WTC11 (cell line): ENCODE data around the gene CTNNA3. TPM values are rescaled to one million over a fixed set of nuclear protein-coding genes. Genes with fewer than 3 reads are reported as not detected.
"Not testable (repeated sequence)": the region's sequence is repeated elsewhere in the genome, so short reads cannot be mapped to it uniquely, and the experiment has no call there.

Experiments
- ATAC-seq: fragments of 200-7000 bp; cut with Tn5 transposase; 2 replicates; pipeline ENCODE4 v1.10.0; 2021; ENCODE audit warnings: mild to moderate bottlenecking, moderate library complexity
- CTCF ChIA-PET: fragments of 300-600 bp; sonication (Branson Sonifier 250); formaldehyde crosslinking; loops from one replicate; lab custom pipeline; 2021; ENCODE audit warnings: antibody characterized with exemption; lab: Charles Lee
- POLR2A ChIA-PET: fragments of 350-600 bp; sonication (Branson Sonifier 250); formaldehyde crosslinking; loops from one replicate; lab custom pipeline; 2021; ENCODE audit warnings: antibody characterized with exemption; lab: Charles Lee
- DNase-seq: peaks from one replicate; pipeline ENCODE4 v3.0.0; 2021; ENCODE audit warnings: low spot score
- H3K27ac Mint-ChIP-seq: 2 replicates; pipeline ENCODE4 v1.8.0; 2021; ENCODE audit warnings: mixed read lengths
- H3K27me3 Mint-ChIP-seq: 2 replicates; pipeline ENCODE4 v1.8.0; 2021; ENCODE audit warnings: low read depth, mild to moderate bottlenecking, moderate library complexity, mixed read lengths
- H3K36me3 Mint-ChIP-seq: 2 replicates; pipeline ENCODE4 v1.8.0; 2021; ENCODE audit warnings: mixed read lengths
- H3K4me1 Mint-ChIP-seq: 2 replicates; pipeline ENCODE4 v1.8.0; 2022; ENCODE audit warnings: mixed read lengths
- H3K4me3 Mint-ChIP-seq: 2 replicates; pipeline ENCODE4 v1.8.0; 2021; ENCODE audit warnings: mild to moderate bottlenecking, moderate library complexity, mixed read lengths
- H3K9me3 Mint-ChIP-seq: 2 replicates; pipeline ENCODE4 v1.8.0; 2021; ENCODE audit warnings: mixed read lengths
- CREM ChIP-seq: sonication (generic); formaldehyde crosslinking; IDR thresholded peaks from 2 replicates; pipeline ENCODE4 v1.8.1; 2022; ENCODE audit warnings: mild to moderate bottlenecking, missing genetic modification reagents, moderate library complexity
- FOXK1 ChIP-seq: sonication (generic); formaldehyde crosslinking; IDR thresholded peaks from 2 replicates; pipeline ENCODE4 v1.8.0; 2022; ENCODE audit warnings: mild to moderate bottlenecking, moderate library complexity, missing genetic modification reagents
- FOXP1 ChIP-seq: sonication (generic); formaldehyde crosslinking; IDR thresholded peaks from 2 replicates; pipeline ENCODE4 v1.8.0; 2022; ENCODE audit warnings: missing genetic modification reagents, mild to moderate bottlenecking, moderate library complexity, borderline replicate concordance
- JAZF1 ChIP-seq: fragments of 250-450 bp; sonication (Bioruptor Pico); IDR thresholded peaks from 2 replicates; pipeline ENCODE4 v1.9.0; 2021; ENCODE audit warnings: moderate library complexity, mild to moderate bottlenecking, inconsistent platforms
- OVOL2 ChIP-seq: fragments of 250-450 bp; sonication (Bioruptor Pico); IDR thresholded peaks from 2 replicates; pipeline ENCODE4 v1.9.0; 2021; ENCODE audit warnings: mild to moderate bottlenecking, borderline replicate concordance
- RORB ChIP-seq: fragments of 250-450 bp; sonication (Bioruptor Pico); IDR thresholded peaks from 2 replicates; pipeline ENCODE4 v1.9.0; 2021; ENCODE audit warnings: mild to moderate bottlenecking
- SMAD4 ChIP-seq: sonication (generic); formaldehyde crosslinking; IDR thresholded peaks from 2 replicates; pipeline ENCODE4 v1.8.0; 2022; ENCODE audit warnings: mild to moderate bottlenecking, missing genetic modification reagents
- TEAD4 ChIP-seq: sonication (generic); formaldehyde crosslinking; IDR thresholded peaks from 2 replicates; pipeline ENCODE4 v1.8.0; 2022; ENCODE audit warnings: mild to moderate bottlenecking, missing genetic modification reagents
- ZNF138 ChIP-seq: sonication (generic); formaldehyde crosslinking; conservative IDR thresholded peaks from 2 replicates; pipeline ENCODE4 v1.8.1; 2022; ENCODE audit warnings: mild to moderate bottlenecking, moderate library complexity, missing genetic modification reagents
- total RNA-seq: library from RNA; stranded (reverse); gene quantifications from 3 replicates; pipeline ENCODE4 v1.2.3, GENCODE V29; 2021
- TF ChIP-seq, protein P1 (sequence below): fragments of 250-450 bp; sonication (Bioruptor Pico); IDR thresholded peaks from 2 replicates; pipeline ENCODE4 v1.9.0; 2021; ENCODE audit warnings: mild to moderate bottlenecking, borderline replicate concordance
- TF ChIP-seq, protein P2 (sequence below): sonication (generic); formaldehyde crosslinking; IDR thresholded peaks from 2 replicates; pipeline ENCODE4 v1.8.1; 2023; ENCODE audit warnings: mild to moderate bottlenecking, moderate library complexity, missing genetic modification reagents
- TF ChIP-seq, protein P3 (sequence below): sonication (generic); formaldehyde crosslinking; IDR thresholded peaks from 2 replicates; pipeline ENCODE4 v1.8.1; 2022; ENCODE audit warnings: mild to moderate bottlenecking, moderate library complexity, missing genetic modification reagents
- TF ChIP-seq, protein P4 (sequence below): sonication (generic); formaldehyde crosslinking; IDR thresholded peaks from 2 replicates; pipeline ENCODE4 v1.8.1; 2022; ENCODE audit warnings: mild to moderate bottlenecking, missing genetic modification reagents, moderate library complexity, borderline replicate concordance
- TF ChIP-seq, protein P5 (sequence below): sonication (generic); formaldehyde crosslinking; IDR thresholded peaks from 2 replicates; pipeline ENCODE4 v1.8.1; 2022; ENCODE audit warnings: missing genetic modification reagents, borderline replicate concordance
- TF ChIP-seq, protein P6 (sequence below): sonication (generic); formaldehyde crosslinking; IDR thresholded peaks from 2 replicates; pipeline ENCODE4 v1.8.0; 2022; ENCODE audit warnings: mild to moderate bottlenecking, missing genetic modification reagents
- TF ChIP-seq, protein P7 (sequence below): sonication (generic); formaldehyde crosslinking; IDR thresholded peaks from 2 replicates; pipeline ENCODE4 v1.8.0; 2022; ENCODE audit warnings: mild to moderate bottlenecking, missing genetic modification reagents

The CTNNA3 gene
- total RNA-seq, 1 experiment from 2014 or later, result 6.1 TPM

DNA sequence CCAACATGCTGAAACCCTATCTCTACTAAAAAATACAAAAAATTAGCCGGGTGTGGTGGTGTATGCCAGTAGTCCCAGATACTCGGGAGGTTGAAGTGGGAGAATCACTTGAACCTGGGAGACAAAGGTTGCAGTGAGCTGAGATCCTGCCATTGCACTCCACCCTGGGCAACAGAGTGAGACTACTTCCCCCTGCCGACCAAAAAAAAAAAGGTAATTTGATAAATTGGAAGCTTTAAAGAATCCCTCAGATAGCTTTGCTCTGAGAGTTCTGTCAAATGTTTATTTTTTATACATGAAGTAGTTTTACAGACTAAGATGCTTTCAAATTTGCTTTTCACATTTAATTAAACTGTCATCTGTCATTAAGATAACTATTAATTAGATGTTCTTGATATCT lies 1333.5 kb downstream of the CTNNA3 start (continued):
- TF ChIP-seq, protein P1, sequence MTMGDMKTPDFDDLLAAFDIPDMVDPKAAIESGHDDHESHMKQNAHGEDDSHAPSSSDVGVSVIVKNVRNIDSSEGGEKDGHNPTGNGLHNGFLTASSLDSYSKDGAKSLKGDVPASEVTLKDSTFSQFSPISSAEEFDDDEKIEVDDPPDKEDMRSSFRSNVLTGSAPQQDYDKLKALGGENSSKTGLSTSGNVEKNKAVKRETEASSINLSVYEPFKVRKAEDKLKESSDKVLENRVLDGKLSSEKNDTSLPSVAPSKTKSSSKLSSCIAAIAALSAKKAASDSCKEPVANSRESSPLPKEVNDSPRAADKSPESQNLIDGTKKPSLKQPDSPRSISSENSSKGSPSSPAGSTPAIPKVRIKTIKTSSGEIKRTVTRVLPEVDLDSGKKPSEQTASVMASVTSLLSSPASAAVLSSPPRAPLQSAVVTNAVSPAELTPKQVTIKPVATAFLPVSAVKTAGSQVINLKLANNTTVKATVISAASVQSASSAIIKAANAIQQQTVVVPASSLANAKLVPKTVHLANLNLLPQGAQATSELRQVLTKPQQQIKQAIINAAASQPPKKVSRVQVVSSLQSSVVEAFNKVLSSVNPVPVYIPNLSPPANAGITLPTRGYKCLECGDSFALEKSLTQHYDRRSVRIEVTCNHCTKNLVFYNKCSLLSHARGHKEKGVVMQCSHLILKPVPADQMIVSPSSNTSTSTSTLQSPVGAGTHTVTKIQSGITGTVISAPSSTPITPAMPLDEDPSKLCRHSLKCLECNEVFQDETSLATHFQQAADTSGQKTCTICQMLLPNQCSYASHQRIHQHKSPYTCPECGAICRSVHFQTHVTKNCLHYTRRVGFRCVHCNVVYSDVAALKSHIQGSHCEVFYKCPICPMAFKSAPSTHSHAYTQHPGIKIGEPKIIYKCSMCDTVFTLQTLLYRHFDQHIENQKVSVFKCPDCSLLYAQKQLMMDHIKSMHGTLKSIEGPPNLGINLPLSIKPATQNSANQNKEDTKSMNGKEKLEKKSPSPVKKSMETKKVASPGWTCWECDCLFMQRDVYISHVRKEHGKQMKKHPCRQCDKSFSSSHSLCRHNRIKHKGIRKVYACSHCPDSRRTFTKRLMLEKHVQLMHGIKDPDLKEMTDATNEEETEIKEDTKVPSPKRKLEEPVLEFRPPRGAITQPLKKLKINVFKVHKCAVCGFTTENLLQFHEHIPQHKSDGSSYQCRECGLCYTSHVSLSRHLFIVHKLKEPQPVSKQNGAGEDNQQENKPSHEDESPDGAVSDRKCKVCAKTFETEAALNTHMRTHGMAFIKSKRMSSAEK (CRISPR knock-in tag), result no peak
- TF ChIP-seq FOXP1 (CRISPR knock-in tag) (no peak), RORB (no peak), OVOL2 (CRISPR knock-in tag) (no peak), ZNF138 (CRISPR knock-in tag) (no peak), JAZF1 (CRISPR knock-in tag) (no peak), CREM (CRISPR knock-in tag) (no peak), SMAD4 (no peak)
- TF ChIP-seq, protein P2, sequence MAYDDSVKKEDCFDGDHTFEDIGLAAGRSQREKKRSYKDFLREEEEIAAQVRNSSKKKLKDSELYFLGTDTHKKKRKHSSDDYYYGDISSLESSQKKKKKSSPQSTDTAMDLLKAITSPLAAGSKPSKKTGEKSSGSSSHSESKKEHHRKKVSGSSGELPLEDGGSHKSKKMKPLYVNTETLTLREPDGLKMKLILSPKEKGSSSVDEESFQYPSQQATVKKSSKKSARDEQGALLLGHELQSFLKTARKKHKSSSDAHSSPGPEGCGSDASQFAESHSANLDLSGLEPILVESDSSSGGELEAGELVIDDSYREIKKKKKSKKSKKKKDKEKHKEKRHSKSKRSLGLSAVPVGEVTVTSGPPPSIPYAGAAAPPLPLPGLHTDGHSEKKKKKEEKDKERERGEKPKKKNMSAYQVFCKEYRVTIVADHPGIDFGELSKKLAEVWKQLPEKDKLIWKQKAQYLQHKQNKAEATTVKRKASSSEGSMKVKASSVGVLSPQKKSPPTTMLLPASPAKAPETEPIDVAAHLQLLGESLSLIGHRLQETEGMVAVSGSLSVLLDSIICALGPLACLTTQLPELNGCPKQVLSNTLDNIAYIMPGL (CRISPR knock-in tag), result no peak
- TF ChIP-seq, protein P3, sequence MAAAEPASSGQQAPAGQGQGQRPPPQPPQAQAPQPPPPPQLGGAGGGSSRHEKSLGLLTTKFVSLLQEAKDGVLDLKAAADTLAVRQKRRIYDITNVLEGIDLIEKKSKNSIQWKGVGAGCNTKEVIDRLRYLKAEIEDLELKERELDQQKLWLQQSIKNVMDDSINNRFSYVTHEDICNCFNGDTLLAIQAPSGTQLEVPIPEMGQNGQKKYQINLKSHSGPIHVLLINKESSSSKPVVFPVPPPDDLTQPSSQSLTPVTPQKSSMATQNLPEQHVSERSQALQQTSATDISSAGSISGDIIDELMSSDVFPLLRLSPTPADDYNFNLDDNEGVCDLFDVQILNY, result no peak

DNA sequence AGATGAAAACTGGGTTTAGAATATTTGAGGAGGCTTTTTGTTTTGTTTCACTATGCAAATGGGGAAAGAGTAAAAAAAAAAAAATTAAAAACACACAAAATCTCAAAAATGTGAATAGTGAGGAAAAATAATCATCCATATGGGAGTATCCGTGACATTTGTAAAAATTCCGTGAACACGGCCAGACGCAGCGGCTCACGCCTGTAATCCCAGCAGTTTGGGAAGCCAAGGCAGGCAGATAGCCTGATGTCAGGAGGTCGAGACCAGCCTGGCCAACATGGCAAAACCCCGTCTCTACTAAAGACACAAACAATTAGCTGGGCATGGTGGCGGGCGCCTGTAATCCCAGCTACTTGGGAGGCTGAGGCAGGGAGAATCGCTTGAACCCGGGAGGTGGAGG lies 1342.2 kb downstream of the CTNNA3 start:
- H3K36me3 Mint-ChIP-seq, ATAC-seq, H3K4me3 Mint-ChIP-seq, POLR2A ChIA-PET, H3K9me3 Mint-ChIP-seq, H3K4me1 Mint-ChIP-seq, DNase-seq, CTCF ChIA-PET, H3K27ac Mint-ChIP-seq, H3K27me3 Mint-ChIP-seq: not testable (repeated sequence)

DNA sequence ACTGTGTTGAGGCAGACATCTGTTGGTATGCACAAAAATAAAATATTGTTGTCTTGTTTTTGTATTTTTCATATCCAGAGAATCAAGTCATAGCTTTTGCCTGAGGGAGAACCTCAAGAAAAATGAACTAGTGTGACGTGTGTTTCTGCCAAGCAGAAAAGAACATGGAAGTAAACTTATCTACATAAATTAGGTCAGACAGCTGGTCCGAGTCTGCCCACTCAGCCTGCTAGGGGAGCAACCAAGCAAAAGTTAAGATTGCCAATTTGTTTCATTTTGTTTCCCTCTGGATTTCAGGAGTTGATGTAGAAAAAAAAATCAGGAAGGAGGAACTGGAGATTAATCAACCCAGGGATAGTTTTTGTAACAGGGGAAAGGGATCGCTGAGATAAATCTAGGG lies 1342.6 kb downstream of the CTNNA3 start:
- peaks cover 2% of the 10 kb centered on the region for H3K4me1 Mint-ChIP-seq
- H3K27ac Mint-ChIP-seq, result no peak overlapping the region
- no peak overlapping the region for H3K4me3 Mint-ChIP-seq
- DNase-seq (no peak), ATAC-seq (no peak)
- no peaks in the 10 kb centered on the region for H3K27me3 Mint-ChIP-seq
- no peaks in the 10 kb centered on the region for H3K9me3 Mint-ChIP-seq
- ChIA-PET POLR2A (interaction anchor here (0.6 kb wide), 1 partner anchor 1087 kb away, joined by 3 read pairs; no protein-coding TSS in a partner anchor), CTCF (no interaction called here)
- H3K36me3 Mint-ChIP-seq, result no peaks in the 10 kb centered on the region
- TF ChIP-seq, protein P4, sequence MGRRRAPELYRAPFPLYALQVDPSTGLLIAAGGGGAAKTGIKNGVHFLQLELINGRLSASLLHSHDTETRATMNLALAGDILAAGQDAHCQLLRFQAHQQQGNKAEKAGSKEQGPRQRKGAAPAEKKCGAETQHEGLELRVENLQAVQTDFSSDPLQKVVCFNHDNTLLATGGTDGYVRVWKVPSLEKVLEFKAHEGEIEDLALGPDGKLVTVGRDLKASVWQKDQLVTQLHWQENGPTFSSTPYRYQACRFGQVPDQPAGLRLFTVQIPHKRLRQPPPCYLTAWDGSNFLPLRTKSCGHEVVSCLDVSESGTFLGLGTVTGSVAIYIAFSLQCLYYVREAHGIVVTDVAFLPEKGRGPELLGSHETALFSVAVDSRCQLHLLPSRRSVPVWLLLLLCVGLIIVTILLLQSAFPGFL (CRISPR knock-in tag), result no peak
- TF ChIP-seq, protein P5, sequence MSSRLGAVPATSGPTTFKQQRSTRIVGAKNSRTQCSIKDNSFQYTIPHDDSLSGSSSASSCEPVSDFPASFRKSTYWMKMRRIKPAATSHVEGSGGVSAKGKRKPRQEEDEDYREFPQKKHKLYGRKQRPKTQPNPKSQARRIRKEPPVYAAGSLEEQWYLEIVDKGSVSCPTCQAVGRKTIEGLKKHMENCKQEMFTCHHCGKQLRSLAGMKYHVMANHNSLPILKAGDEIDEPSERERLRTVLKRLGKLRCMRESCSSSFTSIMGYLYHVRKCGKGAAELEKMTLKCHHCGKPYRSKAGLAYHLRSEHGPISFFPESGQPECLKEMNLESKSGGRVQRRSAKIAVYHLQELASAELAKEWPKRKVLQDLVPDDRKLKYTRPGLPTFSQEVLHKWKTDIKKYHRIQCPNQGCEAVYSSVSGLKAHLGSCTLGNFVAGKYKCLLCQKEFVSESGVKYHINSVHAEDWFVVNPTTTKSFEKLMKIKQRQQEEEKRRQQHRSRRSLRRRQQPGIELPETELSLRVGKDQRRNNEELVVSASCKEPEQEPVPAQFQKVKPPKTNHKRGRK, result no peak
- TF ChIP-seq, protein P6, sequence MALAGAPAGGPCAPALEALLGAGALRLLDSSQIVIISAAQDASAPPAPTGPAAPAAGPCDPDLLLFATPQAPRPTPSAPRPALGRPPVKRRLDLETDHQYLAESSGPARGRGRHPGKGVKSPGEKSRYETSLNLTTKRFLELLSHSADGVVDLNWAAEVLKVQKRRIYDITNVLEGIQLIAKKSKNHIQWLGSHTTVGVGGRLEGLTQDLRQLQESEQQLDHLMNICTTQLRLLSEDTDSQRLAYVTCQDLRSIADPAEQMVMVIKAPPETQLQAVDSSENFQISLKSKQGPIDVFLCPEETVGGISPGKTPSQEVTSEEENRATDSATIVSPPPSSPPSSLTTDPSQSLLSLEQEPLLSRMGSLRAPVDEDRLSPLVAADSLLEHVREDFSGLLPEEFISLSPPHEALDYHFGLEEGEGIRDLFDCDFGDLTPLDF, result no peak
- TF ChIP-seq FOXK1 (CRISPR knock-in tag) (no peak), FOXP1 (CRISPR knock-in tag) (no peak), TEAD4 (CRISPR knock-in tag) (no peak)
- TF ChIP-seq, protein P7, sequence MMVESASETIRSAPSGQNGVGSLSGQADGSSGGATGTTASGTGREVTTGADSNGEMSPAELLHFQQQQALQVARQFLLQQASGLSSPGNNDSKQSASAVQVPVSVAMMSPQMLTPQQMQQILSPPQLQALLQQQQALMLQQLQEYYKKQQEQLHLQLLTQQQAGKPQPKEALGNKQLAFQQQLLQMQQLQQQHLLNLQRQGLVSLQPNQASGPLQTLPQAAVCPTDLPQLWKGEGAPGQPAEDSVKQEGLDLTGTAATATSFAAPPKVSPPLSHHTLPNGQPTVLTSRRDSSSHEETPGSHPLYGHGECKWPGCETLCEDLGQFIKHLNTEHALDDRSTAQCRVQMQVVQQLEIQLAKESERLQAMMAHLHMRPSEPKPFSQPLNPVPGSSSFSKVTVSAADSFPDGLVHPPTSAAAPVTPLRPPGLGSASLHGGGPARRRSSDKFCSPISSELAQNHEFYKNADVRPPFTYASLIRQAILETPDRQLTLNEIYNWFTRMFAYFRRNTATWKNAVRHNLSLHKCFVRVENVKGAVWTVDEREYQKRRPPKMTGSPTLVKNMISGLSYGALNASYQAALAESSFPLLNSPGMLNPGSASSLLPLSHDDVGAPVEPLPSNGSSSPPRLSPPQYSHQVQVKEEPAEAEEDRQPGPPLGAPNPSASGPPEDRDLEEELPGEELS (CRISPR knock-in tag), result no peak
